Measurements from ENCODE around the gene KLF11.

KLF11 gene

GRCh38 chr2:10057231-10058107 is 14.1 kb downstream of the KLF11 start:
- peak overlapping the region in 1 of 2 donors; percentile 52 for H3K4me3 ChIP-seq (ENCODE audit: low read length in 2 of 2)
- H3K27ac ChIP-seq (ENCODE audit: low read length) = peak overlapping the region; percentile 24

GRCh38 chr2:10058251-10059015 is 15.1 kb downstream of the KLF11 start:
- Histone ChIP-seq H3K9me3 (ENCODE audit: control insufficient read depth in 2 of 2, low read length in 2 of 2) (no peaks in the 10 kb centered on the region), H3K4me3 (ENCODE audit: low read length in 2 of 2) (no peak overlapping the region), H3K36me3 (ENCODE audit: control insufficient read depth in 2 of 2, insufficient read depth in 2 of 2, low read length in 2 of 2) (peaks cover 9 to 15% of the 10 kb centered on the region in 2 donors), H3K9ac (ENCODE audit: low read length in 2 of 2) (no peak overlapping the region), H3K4me1 (ENCODE audit: control insufficient read depth, insufficient read depth, low read length) (peaks cover 26% of the 10 kb centered on the region), H3K27me3 (ENCODE audit: control insufficient read depth in 1 of 2, insufficient read depth in 2 of 2, low read length in 2 of 2) (no peaks in the 10 kb centered on the region), H3K27ac (ENCODE audit: low read length) (no peak overlapping the region)

More at GRCh38 chr2:10057231-10058107, 14.1 kb downstream of the KLF11 start:
- H3K36me3 ChIP-seq (ENCODE audit: control insufficient read depth in 2 of 2, insufficient read depth in 2 of 2, low read length in 2 of 2) = peaks cover 11 to 12% of the 10 kb centered on the region in 2 donors
- H3K27me3 ChIP-seq (ENCODE audit: control insufficient read depth in 1 of 2, insufficient read depth in 2 of 2, low read length in 2 of 2) = no peaks in the 10 kb centered on the region
- peaks cover 26% of the 10 kb centered on the region for H3K4me1 ChIP-seq (ENCODE audit: control insufficient read depth, insufficient read depth, low read length)
- no peaks in the 10 kb centered on the region for H3K9me3 ChIP-seq (ENCODE audit: control insufficient read depth in 2 of 2, low read length in 2 of 2)
- H3K9ac ChIP-seq (ENCODE audit: low read length in 2 of 2) = no peak overlapping the region

- Histone ChIP-seq H3K4me3 (ENCODE audit: low read length in 2 of 2) (no peak overlapping the region), H3K9ac (ENCODE audit: low read length in 2 of 2) (no peak overlapping the region), H3K36me3 (ENCODE audit: control insufficient read depth in 2 of 2, insufficient read depth in 2 of 2, low read length in 2 of 2) (peaks cover 7 to 13% of the 10 kb centered on the region in 2 donors), H3K27me3 (ENCODE audit: control insufficient read depth in 1 of 2, insufficient read depth in 2 of 2, low read length in 2 of 2) (no peaks in the 10 kb centered on the region), H3K9me3 (ENCODE audit: control insufficient read depth in 2 of 2, low read length in 2 of 2) (no peaks in the 10 kb centered on the region), H3K27ac (ENCODE audit: low read length) (no peak overlapping the region), H3K4me1 (ENCODE audit: control insufficient read depth, insufficient read depth, low read length) (peaks cover 26% of the 10 kb centered on the region)
Measured at GRCh38 chr2:10059016-10059351, 15.6 kb downstream of the KLF11 start.

- Histone ChIP-seq H3K4me3 (ENCODE audit: low read length in 2 of 2) (no peak overlapping the region), H3K36me3 (ENCODE audit: control insufficient read depth in 2 of 2, insufficient read depth in 2 of 2, low read length in 2 of 2) (peaks cover 6 to 11% of the 10 kb centered on the region in 2 donors)
Measured at GRCh38 chr2:10059552-10060335, 16.4 kb downstream of the KLF11 start.

GRCh38 chr2:10061221-10061925 is 18.0 kb downstream of the KLF11 start:
- Histone ChIP-seq H3K4me3 (ENCODE audit: low read length in 2 of 2) (no peak overlapping the region), H3K36me3 (ENCODE audit: control insufficient read depth in 2 of 2, insufficient read depth in 2 of 2, low read length in 2 of 2) (peaks cover 12 to 13% of the 10 kb centered on the region in 2 donors), H3K27me3 (ENCODE audit: control insufficient read depth in 1 of 2, insufficient read depth in 2 of 2, low read length in 2 of 2) (no peaks in the 10 kb centered on the region), H3K9ac (ENCODE audit: low read length in 2 of 2) (no peak overlapping the region), H3K4me1 (ENCODE audit: control insufficient read depth, insufficient read depth, low read length) (peaks cover 23% of the 10 kb centered on the region), H3K27ac (ENCODE audit: low read length) (no peak overlapping the region), H3K9me3 (ENCODE audit: control insufficient read depth in 2 of 2, low read length in 2 of 2) (no peaks in the 10 kb centered on the region)

More at GRCh38 chr2:10059552-10060335, 16.4 kb downstream of the KLF11 start:
- Histone ChIP-seq H3K9me3 (ENCODE audit: control insufficient read depth in 2 of 2, low read length in 2 of 2) (no peaks in the 10 kb centered on the region), H3K27me3 (ENCODE audit: control insufficient read depth in 1 of 2, insufficient read depth in 2 of 2, low read length in 2 of 2) (no peaks in the 10 kb centered on the region), H3K4me1 (ENCODE audit: control insufficient read depth, insufficient read depth, low read length) (peaks cover 26% of the 10 kb centered on the region), H3K27ac (ENCODE audit: low read length) (peak overlapping the region; percentile 18), H3K9ac (ENCODE audit: low read length in 2 of 2) (no peak overlapping the region)

GRCh38 chr2:10062931-10063365 is 19.6 kb downstream of the KLF11 start:
- Histone ChIP-seq H3K4me1 (ENCODE audit: control insufficient read depth, insufficient read depth, low read length) (peaks cover 11% of the 10 kb centered on the region), H3K9me3 (ENCODE audit: control insufficient read depth in 2 of 2, low read length in 2 of 2) (peaks cover 0 to 4% of the 10 kb centered on the region in 2 donors), H3K27ac (ENCODE audit: low read length) (no peak overlapping the region), H3K36me3 (ENCODE audit: control insufficient read depth in 2 of 2, insufficient read depth in 2 of 2, low read length in 2 of 2) (peaks cover 12 to 13% of the 10 kb centered on the region in 2 donors), H3K4me3 (ENCODE audit: low read length in 2 of 2) (no peak overlapping the region), H3K9ac (ENCODE audit: low read length in 2 of 2) (no peak overlapping the region), H3K27me3 (ENCODE audit: control insufficient read depth in 1 of 2, insufficient read depth in 2 of 2, low read length in 2 of 2) (no peaks in the 10 kb centered on the region)

- no peak overlapping the region for H3K27ac ChIP-seq (ENCODE audit: low read length)
- H3K4me3 ChIP-seq (ENCODE audit: low read length in 2 of 2) = no peak overlapping the region
- no peaks in the 10 kb centered on the region for H3K27me3 ChIP-seq (ENCODE audit: control insufficient read depth in 1 of 2, insufficient read depth in 2 of 2, low read length in 2 of 2)
- H3K9me3 ChIP-seq (ENCODE audit: control insufficient read depth in 2 of 2, low read length in 2 of 2) = peaks cover 0 to 4% of the 10 kb centered on the region in 2 donors
- peaks cover 12 to 18% of the 10 kb centered on the region in 2 donors for H3K36me3 ChIP-seq (ENCODE audit: control insufficient read depth in 2 of 2, insufficient read depth in 2 of 2, low read length in 2 of 2)
- H3K9ac ChIP-seq (ENCODE audit: low read length in 2 of 2) = no peak overlapping the region
- H3K4me1 ChIP-seq (ENCODE audit: control insufficient read depth, insufficient read depth, low read length) = peaks cover 11% of the 10 kb centered on the region
Measured at GRCh38 chr2:10063566-10063965, 20.2 kb downstream of the KLF11 start.

- Histone ChIP-seq H3K27me3 (ENCODE audit: control insufficient read depth in 1 of 2, insufficient read depth in 2 of 2, low read length in 2 of 2) (no peaks in the 10 kb centered on the region), H3K4me1 (ENCODE audit: control insufficient read depth, insufficient read depth, low read length) (peaks cover 6% of the 10 kb centered on the region), H3K4me3 (ENCODE audit: low read length in 2 of 2) (no peak overlapping the region), H3K36me3 (ENCODE audit: control insufficient read depth in 2 of 2, insufficient read depth in 2 of 2, low read length in 2 of 2) (peaks cover 12 to 18% of the 10 kb centered on the region in 2 donors), H3K27ac (ENCODE audit: low read length) (no peak overlapping the region), H3K9me3 (ENCODE audit: control insufficient read depth in 2 of 2, low read length in 2 of 2) (peaks cover 0 to 4% of the 10 kb centered on the region in 2 donors), H3K9ac (ENCODE audit: low read length in 2 of 2) (no peak overlapping the region)
Measured at GRCh38 chr2:10064932-10065772, 21.8 kb downstream of the KLF11 start.

- Histone ChIP-seq H3K36me3 (ENCODE audit: control insufficient read depth in 2 of 2, insufficient read depth in 2 of 2, low read length in 2 of 2) (peaks cover 12 to 18% of the 10 kb centered on the region in 2 donors), H3K27ac (ENCODE audit: low read length) (no peak overlapping the region), H3K27me3 (ENCODE audit: control insufficient read depth in 1 of 2, insufficient read depth in 2 of 2, low read length in 2 of 2) (no peaks in the 10 kb centered on the region), H3K9ac (ENCODE audit: low read length in 2 of 2) (no peak overlapping the region), H3K4me3 (ENCODE audit: low read length in 2 of 2) (no peak overlapping the region), H3K9me3 (ENCODE audit: control insufficient read depth in 2 of 2, low read length in 2 of 2) (peaks cover 0 to 4% of the 10 kb centered on the region in 2 donors), H3K4me1 (ENCODE audit: control insufficient read depth, insufficient read depth, low read length) (peaks cover under 1% of the 10 kb centered on the region)
Measured at GRCh38 chr2:10065773-10066055, 22.4 kb downstream of the KLF11 start.

Measured in stomach smooth muscle (tissue), 2 donors.